Esophagus squamous epithelium (tissue), 5 donors: ENCODE measurements around the gene SAMD1. TPM values are rescaled to one million over a fixed set of nuclear protein-coding genes. Genes with fewer than 3 reads are reported as not detected.

Source experiments
- DNase-seq: peaks from one replicate; lab custom pipeline; 2025; lab: John Stamatoyannopoulos, UW
- H3K27ac ChIP-seq, 4 donors: fragments of 200-600 bp; sonication (generic); one replicate each; pipeline ENCODE4 v1.5.1; 2016 to 2019; ENCODE audit warnings: mild to moderate bottlenecking in 1 of 4
- H3K27me3 ChIP-seq, 4 donors: fragments of 200-600 bp; sonication (generic); 1 replicate in 3 of 4; 2 replicates in 1 of 4; pipeline versions ENCODE4 v1.5.1 to v1.6.0; 2017 to 2021; ENCODE audit warnings: antibody characterized with exemption in 1 of 4
- H3K36me3 ChIP-seq, 3 donors: fragments of 200-600 bp; sonication (generic); one replicate each; pipeline ENCODE4 v1.5.1; 2016 to 2019
- H3K4me1 ChIP-seq, 3 donors: fragments of 200-600 bp; sonication (generic); one replicate each; pipeline ENCODE4 v1.5.1; 2017 to 2019
- H3K4me3 ChIP-seq, 4 donors: fragments of 200-600 bp; sonication (generic); 1 replicate in 3 of 4; 2 replicates in 1 of 4; pipeline ENCODE4 v1.5.1; 2016 to 2019; ENCODE audit warnings: mild to moderate bottlenecking in 2 of 4, moderate library complexity in 1 of 4
- H3K9me3 ChIP-seq, 3 donors: fragments of 200-600 bp; sonication (generic); one replicate each; pipeline ENCODE4 v1.5.1; 2016 to 2019
- CTCF ChIP-seq, 6 experiments: fragments of 450-650 bp in 4 of 6; fragments of 200-600 bp in 2 of 6; sonication (generic) in 2 of 6; IDR thresholded peaks; one replicate each; pipeline ENCODE4 v1.5.1; 2016 to 2019; ENCODE audit warnings: antibody characterized with exemption in 6 of 6, mild to moderate bottlenecking in 4 of 6, moderate library complexity in 4 of 6
- POLR2A ChIP-seq, 4 donors: fragments of 450-650 bp; IDR thresholded peaks; one replicate each; pipeline ENCODE4 v1.6.1; 2017; ENCODE audit warnings: antibody characterized with exemption in 4 of 4, mild to moderate bottlenecking in 4 of 4, moderate library complexity in 3 of 4
- WGBS, 2 donors: methylation state at CpG; one replicate each; pipeline ENCODE4 v1.1.5; 2018; 5-methylcytosine and 5-hydroxymethylcytosine counted together
- intact Hi-C: fragments of 100-400 bp; cut with DNase I; formaldehyde crosslinking; loops from one replicate; pipeline ENCODE4 v1.15.0; 2022
- total RNA-seq, 4 donors: library from RNA; depleted of rRNA; stranded (reverse); fragments of >200 nt; gene quantifications; one replicate each; pipeline ENCODE4 v1.1.0, GENCODE V29; 2016
- donor health status: DM: yes; HTN: yes; CAD: no.

SAMD1 gene
- total RNA-seq, 4 donors from 2014 or later: 16.8 to 32.2 (median 27.1) TPM

GRCh38 chr19:14135985-14136508 is 45.5 kb upstream of the SAMD1 start:
- Histone ChIP-seq H3K27me3 (no peaks in the 10 kb centered on the region), H3K27ac (peak overlapping the region; percentile 48 to 98 (median 79)), H3K9me3 (no peaks in the 10 kb centered on the region), H3K4me3 (peak overlapping the region; percentile 39 to 81 (median 77)), H3K36me3 (no peaks in the 10 kb centered on the region), H3K4me1 (peaks cover 17 to 45% (median 24%) of the 10 kb centered on the region in 3 donors)
- no peak for DNase-seq
- no peak for TF ChIP-seq POLR2A (IDR thresholded peaks at IDR 0.05)
- no peak for TF ChIP-seq CTCF (IDR thresholded peaks at IDR 0.05)
- intact Hi-C loops: no loop called here
- WGBS, 2 donors: 0% methylated on average over 10 to 12 of the region's 38 CpGs

GRCh38 chr19:14135355-14135754 is 44.8 kb upstream of the SAMD1 start:
- DNase-seq: no peak
- Histone ChIP-seq H3K4me1 (peaks cover 17 to 44% (median 24%) of the 10 kb centered on the region in 3 donors), H3K4me3 (peak overlapping the region in 3 of 4 donors; percentile 75 to 81 (median 79)), H3K9me3 (no peaks in the 10 kb centered on the region), H3K27ac (no peak overlapping the region), H3K27me3 (no peaks in the 10 kb centered on the region), H3K36me3 (no peaks in the 10 kb centered on the region)
- intact Hi-C loops: no loop called here
- 30 to 35% methylated on average over 6 of the region's 6 CpGs for WGBS, 2 donors
- TF ChIP-seq CTCF (IDR thresholded peaks at IDR 0.05) (no peak), POLR2A (IDR thresholded peaks at IDR 0.05) (no peak)

GRCh38 chr19:14127929-14128509 is 37.5 kb upstream of the SAMD1 start:
- Histone ChIP-seq H3K27me3 (no peaks in the 10 kb centered on the region), H3K9me3 (no peaks in the 10 kb centered on the region), H3K4me3 (no peak overlapping the region), H3K27ac (peak overlapping the region in 1 of 4 donors; percentile 28), H3K36me3 (no peaks in the 10 kb centered on the region), H3K4me1 (no peaks in the 10 kb centered on the region)
- intact Hi-C loops: no loop called here
- no peak for TF ChIP-seq POLR2A (IDR thresholded peaks at IDR 0.05)
- no peak for TF ChIP-seq CTCF (IDR thresholded peaks at IDR 0.05)
- WGBS, 2 donors: 71 to 100% methylated on average over 1 to 3 of the region's 4 CpGs
- DNase-seq: no peak

GRCh38 chr19:14127176-14127575 is 36.6 kb upstream of the SAMD1 start:
- TF ChIP-seq CTCF (IDR thresholded peaks at IDR 0.05) (no peak), POLR2A (IDR thresholded peaks at IDR 0.05) (no peak)
- no peaks in the 10 kb centered on the region for H3K4me1 ChIP-seq
- H3K27me3 ChIP-seq: no peaks in the 10 kb centered on the region
- H3K9me3 ChIP-seq: no peaks in the 10 kb centered on the region
- intact Hi-C loops: no loop called here
- H3K27ac ChIP-seq: no peak overlapping the region
- H3K36me3 ChIP-seq: no peaks in the 10 kb centered on the region
- H3K4me3 ChIP-seq: no peak overlapping the region
- no peak for DNase-seq
- WGBS, 2 donors: 92% methylated on average over 8 of the region's 8 CpGs; no CpG with 5 or more reads in 1 of the 2 donors

GRCh38 chr19:14122924-14123323 is 32.4 kb upstream of the SAMD1 start:
- H3K4me1 ChIP-seq: peaks cover 9 to 22% (median 15%) of the 10 kb centered on the region in 3 donors
- H3K27ac ChIP-seq: no peak overlapping the region
- DNase-seq: no peak
- H3K27me3 ChIP-seq: no peaks in the 10 kb centered on the region
- no peak overlapping the region for H3K4me3 ChIP-seq
- no peaks in the 10 kb centered on the region for H3K36me3 ChIP-seq
- H3K9me3 ChIP-seq: no peaks in the 10 kb centered on the region
- TF ChIP-seq POLR2A (IDR thresholded peaks at IDR 0.05): no peak
- TF ChIP-seq CTCF (IDR thresholded peaks at IDR 0.05): no peak
- WGBS, 2 donors: 81 to 92% methylated on average over 6 of the region's 6 CpGs
- intact Hi-C loops: no loop called here
